ENCODE measurements around the gene CREM. TPM values are rescaled to one million over a fixed set of nuclear protein-coding genes. Genes with fewer than 3 reads are reported as not detected.

Gene CREM
- total and polyA plus RNA-seq, 10 of the 15 experiments (the other 5 are each of a cell fraction or from before 2014, with no cell fraction given), result 51.3 to 115 (median 70.6) TPM

DNA sequence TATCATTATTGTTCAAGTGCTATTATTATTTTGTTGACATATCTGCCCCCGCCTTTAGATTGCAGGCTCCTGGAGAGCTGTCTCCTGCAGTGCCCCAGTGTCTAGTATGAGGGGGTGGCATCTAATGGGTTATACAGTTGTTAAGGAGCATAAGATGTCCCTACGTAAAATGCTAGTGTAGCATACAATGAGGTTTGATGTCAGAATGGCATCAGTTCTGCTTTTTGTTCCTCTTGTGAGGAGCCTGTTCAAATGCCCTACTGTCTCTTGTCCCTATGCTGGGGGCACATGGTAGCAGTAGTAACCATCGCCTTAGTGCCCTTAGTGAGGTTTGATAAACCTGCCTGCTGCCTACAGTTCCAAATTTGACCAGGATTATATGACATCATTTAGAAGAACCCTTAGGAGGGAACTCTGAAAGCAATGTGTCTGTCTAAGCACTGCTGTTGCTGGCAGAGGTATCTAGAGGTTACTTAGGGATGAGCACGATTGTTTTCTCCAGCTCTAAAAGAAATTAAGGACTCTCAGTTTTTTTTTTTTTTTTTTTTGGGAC, 9.7 kb downstream of the CREM start (continued):
- TF ChIP-seq CEBPB (IDR thresholded peaks at IDR 0.05; ENCODE audit: borderline replicate concordance in 1 of 2, low read depth in 2 of 2, low read length in 2 of 2) (no peak), PML (IDR thresholded peaks at IDR 0.05; ENCODE audit: low read length) (0 out of 2 replicates have a peak, but pooled peaks have one; percentile 22), EED (IDR thresholded peaks at IDR 0.05; ENCODE audit: low read depth) (no peak), TBL1XR1 (IDR thresholded peaks at IDR 0.05; ENCODE audit: low read depth, low read length) (no peak), SREBF1 (IDR thresholded peaks at IDR 0.05; ENCODE audit: low read length) (no peak), BHLHE40 (IDR thresholded peaks at IDR 0.05; ENCODE audit: borderline replicate concordance in 1 of 2, low read depth in 2 of 2, low read length in 1 of 2) (peak in 1 of 2 experiments; percentile 43; a peak in 1 of 4 replicates), NFXL1 (IDR thresholded peaks at IDR 0.05; ENCODE audit: borderline replicate concordance) (no peak), FOS (IDR thresholded peaks at IDR 0.05; ENCODE audit: borderline replicate concordance, extremely low read depth, insufficient read length) (no peak), ZZZ3 (IDR thresholded peaks at IDR 0.05; ENCODE audit: control insufficient read depth, insufficient read length, low read depth) (no peak), ZNF24 (IDR thresholded peaks at IDR 0.05) (no peak), FOXM1 (IDR thresholded peaks at IDR 0.05; ENCODE audit: low read depth, low read length) (no peak), STAT3 (IDR thresholded peaks at IDR 0.05; ENCODE audit: low read depth, low read length) (no peak), CREB1 (IDR thresholded peaks at IDR 0.05; ENCODE audit: low read depth) (peak; percentile 87), IRF3 (IDR thresholded peaks at IDR 0.05) (no peak), NR2F1 (conservative IDR thresholded peaks at IDR 0.05) (0 out of 2 replicates have a peak, but pooled peaks have one; percentile 18), USF1 (IDR thresholded peaks at IDR 0.05; ENCODE audit: borderline replicate concordance, extremely low read length, insufficient read depth, low read depth, low read length) (no peak), CHD1 (IDR thresholded peaks at IDR 0.05; ENCODE audit: low read depth, low read length) (no peak), IKZF1 (conservative IDR thresholded peaks at IDR 0.05) (peak; percentile 54; the same call in 1 of the 2 replicates)
- TF ChIP-seq, protein P1, sequence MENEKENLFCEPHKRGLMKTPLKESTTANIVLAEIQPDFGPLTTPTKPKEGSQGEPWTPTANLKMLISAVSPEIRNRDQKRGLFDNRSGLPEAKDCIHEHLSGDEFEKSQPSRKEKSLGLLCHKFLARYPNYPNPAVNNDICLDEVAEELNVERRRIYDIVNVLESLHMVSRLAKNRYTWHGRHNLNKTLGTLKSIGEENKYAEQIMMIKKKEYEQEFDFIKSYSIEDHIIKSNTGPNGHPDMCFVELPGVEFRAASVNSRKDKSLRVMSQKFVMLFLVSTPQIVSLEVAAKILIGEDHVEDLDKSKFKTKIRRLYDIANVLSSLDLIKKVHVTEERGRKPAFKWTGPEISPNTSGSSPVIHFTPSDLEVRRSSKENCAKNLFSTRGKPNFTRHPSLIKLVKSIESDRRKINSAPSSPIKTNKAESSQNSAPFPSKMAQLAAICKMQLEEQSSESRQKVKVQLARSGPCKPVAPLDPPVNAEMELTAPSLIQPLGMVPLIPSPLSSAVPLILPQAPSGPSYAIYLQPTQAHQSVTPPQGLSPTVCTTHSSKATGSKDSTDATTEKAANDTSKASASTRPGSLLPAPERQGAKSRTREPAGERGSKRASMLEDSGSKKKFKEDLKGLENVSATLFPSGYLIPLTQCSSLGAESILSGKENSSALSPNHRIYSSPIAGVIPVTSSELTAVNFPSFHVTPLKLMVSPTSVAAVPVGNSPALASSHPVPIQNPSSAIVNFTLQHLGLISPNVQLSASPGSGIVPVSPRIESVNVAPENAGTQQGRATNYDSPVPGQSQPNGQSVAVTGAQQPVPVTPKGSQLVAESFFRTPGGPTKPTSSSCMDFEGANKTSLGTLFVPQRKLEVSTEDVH (IDR thresholded peaks at IDR 0.05; ENCODE audit: low read depth, partially characterized antibody), result no peak
- TF ChIP-seq, protein P2, sequence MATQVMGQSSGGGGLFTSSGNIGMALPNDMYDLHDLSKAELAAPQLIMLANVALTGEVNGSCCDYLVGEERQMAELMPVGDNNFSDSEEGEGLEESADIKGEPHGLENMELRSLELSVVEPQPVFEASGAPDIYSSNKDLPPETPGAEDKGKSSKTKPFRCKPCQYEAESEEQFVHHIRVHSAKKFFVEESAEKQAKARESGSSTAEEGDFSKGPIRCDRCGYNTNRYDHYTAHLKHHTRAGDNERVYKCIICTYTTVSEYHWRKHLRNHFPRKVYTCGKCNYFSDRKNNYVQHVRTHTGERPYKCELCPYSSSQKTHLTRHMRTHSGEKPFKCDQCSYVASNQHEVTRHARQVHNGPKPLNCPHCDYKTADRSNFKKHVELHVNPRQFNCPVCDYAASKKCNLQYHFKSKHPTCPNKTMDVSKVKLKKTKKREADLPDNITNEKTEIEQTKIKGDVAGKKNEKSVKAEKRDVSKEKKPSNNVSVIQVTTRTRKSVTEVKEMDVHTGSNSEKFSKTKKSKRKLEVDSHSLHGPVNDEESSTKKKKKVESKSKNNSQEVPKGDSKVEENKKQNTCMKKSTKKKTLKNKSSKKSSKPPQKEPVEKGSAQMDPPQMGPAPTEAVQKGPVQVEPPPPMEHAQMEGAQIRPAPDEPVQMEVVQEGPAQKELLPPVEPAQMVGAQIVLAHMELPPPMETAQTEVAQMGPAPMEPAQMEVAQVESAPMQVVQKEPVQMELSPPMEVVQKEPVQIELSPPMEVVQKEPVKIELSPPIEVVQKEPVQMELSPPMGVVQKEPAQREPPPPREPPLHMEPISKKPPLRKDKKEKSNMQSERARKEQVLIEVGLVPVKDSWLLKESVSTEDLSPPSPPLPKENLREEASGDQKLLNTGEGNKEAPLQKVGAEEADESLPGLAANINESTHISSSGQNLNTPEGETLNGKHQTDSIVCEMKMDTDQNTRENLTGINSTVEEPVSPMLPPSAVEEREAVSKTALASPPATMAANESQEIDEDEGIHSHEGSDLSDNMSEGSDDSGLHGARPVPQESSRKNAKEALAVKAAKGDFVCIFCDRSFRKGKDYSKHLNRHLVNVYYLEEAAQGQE (IDR thresholded peaks at IDR 0.05; ENCODE audit: low read depth, low read length), result no peak

Measured in GM12878 (cell line).